ENCODE measurements around the gene SNRPA. TPM values are rescaled to one million over a fixed set of nuclear protein-coding genes. Genes with fewer than 3 reads are reported as not detected.

SNRPA gene
- total RNA-seq: 10 to 100 TPM; 52.8 to 92.7 (median 70.9) TPM

- peak; percentile 95 to 96 for DNase-seq (ENCODE audit: low spot score in 2 of 2)
- TF ChIP-seq POLR2A (IDR thresholded peaks at IDR 0.05) (peak; percentile 86 to 87), CTCF (IDR thresholded peaks at IDR 0.05) (peak in 1 of 5 experiments; percentile 28), EP300 (IDR thresholded peaks at IDR 0.05) (peak; percentile 73 to 95)
- H3K4me3 ChIP-seq: peak within 1 kb of the TSS; percentile 78 to 85 (median 80)
- WGBS, 2 donors: 0% methylated on average over 43 to 46 of the region's 46 CpGs
- no peaks in the 10 kb centered on the region for H3K27me3 ChIP-seq
- H3K27ac ChIP-seq: peak within 1 kb of the TSS; percentile 85 to 97 (median 92)
- peaks cover 0 to 21% (median 0%) of the 10 kb centered on the region in 3 donors for H3K36me3 ChIP-seq
- H3K9me3 ChIP-seq: no peaks in the 10 kb centered on the region
- peaks cover 0 to 60% (median 30%) of the 10 kb centered on the region in 4 donors for H3K4me1 ChIP-seq
Measured at GRCh38 chr19:40750874-40751537, at the start of gene SNRPA. Gene SNRPA, plus strand, starts transcription at chr19:40751203. Its CDS starts 206 bp downstream, at chr19:40751409.

- H3K36me3 ChIP-seq: peaks cover 0 to 93% (median 5%) of the 10 kb centered on the region in 3 donors
- H3K27ac ChIP-seq: peak overlapping the region in 1 of 4 donors; percentile 66
- H3K27me3 ChIP-seq: no peaks in the 10 kb centered on the region
- WGBS, 2 donors: 95% methylated on average over 6 of the region's 6 CpGs
- H3K4me3 ChIP-seq: no peak overlapping the region
- TF ChIP-seq POLR2A (IDR thresholded peaks at IDR 0.05) (no peak), CTCF (IDR thresholded peaks at IDR 0.05) (no peak), EP300 (IDR thresholded peaks at IDR 0.05) (no peak)
- H3K4me1 ChIP-seq: peaks cover 0 to 22% (median 2%) of the 10 kb centered on the region in 4 donors
- H3K9me3 ChIP-seq: no peaks in the 10 kb centered on the region
- DNase-seq (ENCODE audit: low spot score in 2 of 2): no peak
Measured at GRCh38 chr19:40701758-40702157, 49.2 kb upstream of the SNRPA start.

GRCh38 chr19:40702337-40703012, 48.5 kb upstream of the SNRPA start:
- Histone ChIP-seq H3K27me3 (no peaks in the 10 kb centered on the region), H3K4me1 (peaks cover 0 to 22% (median 2%) of the 10 kb centered on the region in 4 donors), H3K36me3 (peaks cover 0 to 91% (median 5%) of the 10 kb centered on the region in 3 donors), H3K27ac (peak overlapping the region in 2 of 4 donors; percentile 36 to 66), H3K4me3 (no peak overlapping the region), H3K9me3 (no peaks in the 10 kb centered on the region)
- 58 to 66% methylated on average over 18 of the region's 18 CpGs for WGBS, 2 donors
- TF ChIP-seq EP300 (IDR thresholded peaks at IDR 0.05): no peak
- TF ChIP-seq POLR2A (IDR thresholded peaks at IDR 0.05): no peak
- peak in 4 of 5 experiments; percentile 5 to 31 (median 24) for TF ChIP-seq CTCF (IDR thresholded peaks at IDR 0.05)
- DNase-seq (ENCODE audit: low spot score in 2 of 2): no peak

- Histone ChIP-seq H3K4me3 (no peak overlapping the region), H3K27ac (peak overlapping the region in 2 of 4 donors; percentile 36 to 66), H3K9me3 (no peaks in the 10 kb centered on the region), H3K27me3 (no peaks in the 10 kb centered on the region), H3K4me1 (peaks cover 0 to 22% (median 2%) of the 10 kb centered on the region in 4 donors), H3K36me3 (peaks cover 0 to 96% (median 5%) of the 10 kb centered on the region in 3 donors)
- TF ChIP-seq CTCF (IDR thresholded peaks at IDR 0.05) (no peak), EP300 (IDR thresholded peaks at IDR 0.05) (no peak), POLR2A (IDR thresholded peaks at IDR 0.05) (no peak)
- 80% methylated on average over 24 of the region's 24 CpGs for WGBS, 2 donors
- no peak for DNase-seq (ENCODE audit: low spot score in 2 of 2)
Measured at GRCh38 chr19:40703029-40703755, 47.8 kb upstream of the SNRPA start.
